H1 (cell line): ENCODE results near the gene EFHC1. TPM values are rescaled to one million over a fixed set of nuclear protein-coding genes. Genes with fewer than 3 reads are reported as not detected.

Source experiments
- CHD7 ChIP-seq: fragments of 300-600 bp; sonication (generic); IDR thresholded peaks from 2 replicates; pipeline ENCODE4 v1.7.1; 2012; ENCODE audit warnings: low read length, moderate library complexity, mild to moderate bottlenecking, inconsistent platforms; ENCODE audit not compliant: insufficient replicate concordance
- CREB1 ChIP-seq: IDR thresholded peaks from 2 replicates; pipeline ENCODE4 v1.6.1; 2012; ENCODE audit warnings: inconsistent platforms
- EP300 ChIP-seq, 2 experiments: IDR thresholded peaks; 1 replicate in 1 of 2; 2 replicates in 1 of 2; pipeline ENCODE4 v1.6.1; 2011 to 2012; ENCODE audit warnings: low read depth in 2 of 2, low read length in 2 of 2, mild to moderate bottlenecking in 2 of 2, borderline replicate concordance in 1 of 2, inconsistent platforms in 1 of 2, moderate library complexity in 1 of 2
- HDAC2 ChIP-seq, 2 experiments: fragments of 300-600 bp in 1 of 2; sonication (generic) in 1 of 2; IDR thresholded peaks; 2 replicates each; pipeline ENCODE4 v1.6.1; 2011 to 2012; ENCODE audit warnings: low read depth in 2 of 2, low read length in 2 of 2, mild to moderate bottlenecking in 2 of 2, moderate library complexity in 2 of 2, borderline replicate concordance in 1 of 2, inconsistent platforms in 1 of 2
- POU5F1 ChIP-seq: IDR thresholded peaks from 2 replicates; pipeline ENCODE4 v1.6.1; 2011; ENCODE audit warnings: low read depth, mild to moderate bottlenecking, low read length, moderate library complexity
- SIN3A ChIP-seq, 2 experiments: IDR thresholded peaks in 1 of 2; conservative IDR thresholded peaks in 1 of 2; 2 replicates each; pipeline ENCODE4 v1.6.1; 2011 to 2012; ENCODE audit warnings: low read length in 2 of 2, improper control_type of control experiment in 1 of 2, low read depth in 1 of 2, mild to moderate bottlenecking in 1 of 2
- SP1 ChIP-seq: IDR thresholded peaks from 2 replicates; pipeline ENCODE4 v1.6.1; 2011; ENCODE audit warnings: low read depth, low read length
- TAF7 ChIP-seq: optimal IDR thresholded peaks from 2 replicates; pipeline ENCODE3; 2011; ENCODE audit warnings: low read depth, mild to moderate bottlenecking, inconsistent platforms, low read length, moderate library complexity, borderline replicate concordance
- YY1 ChIP-seq: IDR thresholded peaks from 2 replicates; pipeline ENCODE4 v1.6.1; 2011; ENCODE audit warnings: low read depth, mild to moderate bottlenecking, low read length
- polyA plus RNA-seq, 7 experiments: library from polyadenylated mRNA; depleted of rRNA in 3 of 7; stranded (reverse) in 5 of 7; unstranded in 2 of 7; fragments of >200 nt in 5 of 7; fragments of 200-250 nt in 2 of 7; gene quantifications; 1 replicate in 5 of 7; 2 replicates in 1 of 7; 4 replicates in 1 of 7; pipeline versions ENCODE4 v1.2.1 to v1.2.3, GENCODE V29; 2011 to 2013; ENCODE audit warnings: missing spikeins in 2 of 7, mixed read lengths in 2 of 7
- total RNA-seq: library from RNA; stranded (reverse); fragmentation: NEBNext Ultra II Directional; extraction: Animal tissue kit (Norgen Biotek cat#: 25700); gene quantifications from 2 replicates; pipeline ENCODE4 v1.2.1, GENCODE V29; 2021

EFHC1 gene
- total and polyA plus RNA-seq, 2 of the 8 experiments (the other 6 are each of a cell fraction or from before 2014, with no cell fraction given), result 10.5 to 16.4 TPM

GRCh38 chr6:52420668-52421358 is 671 bp downstream of the EFHC1 start (continued):
- TF ChIP-seq CHD7 (no peak), CREB1 (no peak), SP1 (peak; percentile 85), YY1 (peak; percentile 11; the same call in 1 of the 2 replicates), TAF7 (no peak), EP300 (IDR thresholded peaks at IDR 0.05; ENCODE audit: borderline replicate concordance in 1 of 2, low read depth in 2 of 2, low read length in 2 of 2) (no peak), POU5F1 (no peak), HDAC2 (IDR thresholded peaks at IDR 0.05; ENCODE audit: borderline replicate concordance in 1 of 2, low read depth in 2 of 2, low read length in 2 of 2) (0 out of 4 replicates have a peak, but pooled peaks of 1 of the 2 experiments have one; percentile 44), SIN3A (conservative IDR thresholded peaks at IDR 0.05 in 1 of 2, IDR thresholded peaks at IDR 0.05 in 1 of 2; ENCODE audit: low read depth in 1 of 2, low read length in 2 of 2) (peak in 1 of 2 experiments; percentile 48; a peak in 1 of 4 replicates)
